Fibroblast of mammary gland (primary cell): ENCODE results near the gene SEZ6.

Source experiments
- DNase-seq: peaks from one replicate; pipeline ENCODE4 v3.0.0-alpha.2; 2010; ENCODE audit warnings: low read depth
- H3K4me3 ChIP-seq: 2 replicates; pipeline ENCODE4 v1.5.1; 2011; ENCODE audit warnings: low read depth, mild to moderate bottlenecking, low read length, moderate library complexity; ENCODE audit not compliant: control insufficient read depth
- TF ChIP-seq, protein P1 (sequence below): conservative IDR thresholded peaks from 2 replicates; pipeline ENCODE4 v1.5.1; 2011; ENCODE audit warnings: low read depth, low read length, inconsistent platforms; ENCODE audit not compliant: control insufficient read depth, insufficient read depth

SEZ6 gene

DNA sequence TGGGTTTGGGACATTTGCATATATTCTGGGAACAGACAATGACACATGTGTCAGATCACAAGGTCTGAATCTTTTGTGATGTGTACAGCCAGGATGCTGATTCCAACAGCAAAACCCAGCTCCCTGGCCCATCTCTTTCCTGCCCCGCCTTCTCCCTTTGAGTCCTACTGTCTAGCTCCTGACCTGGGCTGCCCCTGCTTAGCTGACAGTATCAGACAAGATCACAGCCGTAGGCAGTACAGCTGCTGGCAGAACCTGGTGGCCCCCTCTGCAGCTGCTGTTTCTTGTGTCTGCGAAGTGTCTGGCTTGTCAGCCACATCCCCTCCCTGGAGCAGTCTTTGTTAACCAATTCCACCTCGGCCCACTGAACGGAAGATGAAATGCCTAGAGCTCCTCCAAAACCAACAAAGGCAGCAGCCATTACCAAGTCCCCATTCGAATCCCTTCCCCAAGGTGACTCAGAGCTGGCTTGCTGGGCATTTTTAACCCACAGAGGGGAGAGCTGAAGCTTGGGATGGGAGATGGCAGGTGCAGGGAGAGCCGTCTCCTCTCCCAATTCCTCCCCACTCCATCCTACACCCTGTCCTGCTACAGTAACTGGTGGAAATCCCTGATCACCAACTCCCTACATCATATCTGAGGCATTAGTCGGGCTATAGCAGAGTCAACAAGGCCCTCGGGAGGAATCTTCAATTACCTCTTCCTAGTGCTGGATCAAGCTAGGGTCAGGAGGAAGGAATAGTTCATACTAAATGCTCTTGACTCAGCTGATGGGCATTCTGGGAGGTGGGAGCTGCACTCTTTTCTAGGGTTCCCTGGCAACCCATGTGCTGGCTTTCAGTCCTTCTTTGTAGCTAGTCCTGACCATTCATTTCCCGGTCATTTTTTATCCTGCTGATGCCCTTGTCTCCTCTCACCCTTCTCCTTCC is 42.9 kb upstream of the SEZ6 start:
- DNase-seq = no peak
- TF ChIP-seq, protein P1, sequence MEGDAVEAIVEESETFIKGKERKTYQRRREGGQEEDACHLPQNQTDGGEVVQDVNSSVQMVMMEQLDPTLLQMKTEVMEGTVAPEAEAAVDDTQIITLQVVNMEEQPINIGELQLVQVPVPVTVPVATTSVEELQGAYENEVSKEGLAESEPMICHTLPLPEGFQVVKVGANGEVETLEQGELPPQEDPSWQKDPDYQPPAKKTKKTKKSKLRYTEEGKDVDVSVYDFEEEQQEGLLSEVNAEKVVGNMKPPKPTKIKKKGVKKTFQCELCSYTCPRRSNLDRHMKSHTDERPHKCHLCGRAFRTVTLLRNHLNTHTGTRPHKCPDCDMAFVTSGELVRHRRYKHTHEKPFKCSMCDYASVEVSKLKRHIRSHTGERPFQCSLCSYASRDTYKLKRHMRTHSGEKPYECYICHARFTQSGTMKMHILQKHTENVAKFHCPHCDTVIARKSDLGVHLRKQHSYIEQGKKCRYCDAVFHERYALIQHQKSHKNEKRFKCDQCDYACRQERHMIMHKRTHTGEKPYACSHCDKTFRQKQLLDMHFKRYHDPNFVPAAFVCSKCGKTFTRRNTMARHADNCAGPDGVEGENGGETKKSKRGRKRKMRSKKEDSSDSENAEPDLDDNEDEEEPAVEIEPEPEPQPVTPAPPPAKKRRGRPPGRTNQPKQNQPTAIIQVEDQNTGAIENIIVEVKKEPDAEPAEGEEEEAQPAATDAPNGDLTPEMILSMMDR = no peak
- no peak overlapping the region for H3K4me3 ChIP-seq

DNA sequence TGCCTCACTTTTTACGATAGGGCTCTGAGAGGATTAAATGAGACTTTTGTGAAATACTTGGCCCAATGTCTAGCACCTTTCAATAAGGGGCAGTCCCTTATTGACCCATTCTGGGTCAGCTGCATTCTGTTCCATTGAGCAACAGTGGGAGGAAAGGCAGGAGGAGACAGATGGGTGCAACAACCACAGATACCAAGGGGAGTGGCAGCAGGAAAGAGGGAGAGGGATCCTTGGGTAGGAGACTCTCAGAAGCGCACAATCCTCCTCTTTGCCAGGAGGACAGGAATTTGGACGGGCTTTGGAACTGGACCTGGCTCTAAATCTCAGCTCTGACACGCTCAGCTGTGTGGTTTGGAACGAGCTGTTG is 40.6 kb upstream of the SEZ6 start:
- no peak overlapping the region for H3K4me3 ChIP-seq
- no peak for DNase-seq
- TF ChIP-seq, protein P1 = no peak

DNA sequence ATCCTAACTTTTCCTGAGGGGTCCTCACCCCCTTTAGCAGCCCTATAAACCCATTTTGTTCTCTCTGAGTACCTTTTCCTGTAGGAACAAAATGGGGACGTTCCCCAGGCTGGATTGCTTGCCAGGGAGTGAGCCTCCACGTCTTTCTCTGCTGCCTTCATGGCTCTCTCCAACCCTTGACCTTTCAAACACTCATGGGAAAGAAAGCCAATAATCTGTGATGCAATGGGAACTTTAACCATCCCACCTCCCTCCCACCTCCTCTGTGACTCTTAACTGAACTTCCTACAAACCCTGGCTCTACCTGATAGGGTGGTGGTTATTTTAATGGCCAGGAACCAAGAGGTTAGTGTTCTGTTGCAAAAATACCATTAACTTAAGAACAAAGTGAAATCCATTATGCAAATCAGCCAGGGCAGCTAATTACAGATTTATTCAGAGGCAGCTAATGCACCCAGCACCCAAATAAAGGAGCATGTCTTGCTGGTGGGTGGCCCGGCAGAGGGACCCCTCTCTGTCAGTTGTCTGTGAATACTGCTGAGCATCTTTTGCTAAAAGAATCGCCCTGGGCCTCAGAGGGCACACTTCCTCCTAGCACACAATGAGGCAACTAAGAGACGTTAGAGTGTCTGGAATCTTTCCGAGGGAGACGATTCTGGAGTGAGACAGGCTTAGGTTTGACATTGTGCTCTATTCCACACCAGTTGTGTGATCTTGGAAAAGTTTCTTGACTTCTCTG is 40.1 kb upstream of the SEZ6 start:
- TF ChIP-seq, protein P1 = no peak
- no peak for DNase-seq
- H3K4me3 ChIP-seq = no peak overlapping the region

DNA sequence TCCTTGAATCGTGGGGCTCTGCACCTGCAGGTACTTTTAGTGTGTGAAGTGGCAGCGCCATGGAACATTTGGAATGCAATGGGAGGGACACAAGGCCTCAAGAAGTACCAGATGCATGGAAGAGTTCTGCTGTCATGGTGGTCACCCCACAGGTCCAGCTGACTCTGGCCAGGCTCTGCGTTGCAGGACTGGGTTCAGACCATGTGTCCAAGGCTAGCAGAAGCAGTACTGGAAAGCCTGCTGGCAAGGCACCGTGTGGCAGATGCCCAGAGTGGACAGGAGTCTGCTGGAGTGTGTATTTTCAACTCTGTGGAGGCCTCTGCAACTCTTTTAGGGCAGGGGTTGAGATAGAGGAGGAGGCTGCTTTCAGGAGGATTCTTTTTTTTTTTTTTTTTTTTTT is 39.2 kb upstream of the SEZ6 start:
- TF ChIP-seq, protein P1 = no peak
- no peak overlapping the region for H3K4me3 ChIP-seq
- no peak for DNase-seq

DNA sequence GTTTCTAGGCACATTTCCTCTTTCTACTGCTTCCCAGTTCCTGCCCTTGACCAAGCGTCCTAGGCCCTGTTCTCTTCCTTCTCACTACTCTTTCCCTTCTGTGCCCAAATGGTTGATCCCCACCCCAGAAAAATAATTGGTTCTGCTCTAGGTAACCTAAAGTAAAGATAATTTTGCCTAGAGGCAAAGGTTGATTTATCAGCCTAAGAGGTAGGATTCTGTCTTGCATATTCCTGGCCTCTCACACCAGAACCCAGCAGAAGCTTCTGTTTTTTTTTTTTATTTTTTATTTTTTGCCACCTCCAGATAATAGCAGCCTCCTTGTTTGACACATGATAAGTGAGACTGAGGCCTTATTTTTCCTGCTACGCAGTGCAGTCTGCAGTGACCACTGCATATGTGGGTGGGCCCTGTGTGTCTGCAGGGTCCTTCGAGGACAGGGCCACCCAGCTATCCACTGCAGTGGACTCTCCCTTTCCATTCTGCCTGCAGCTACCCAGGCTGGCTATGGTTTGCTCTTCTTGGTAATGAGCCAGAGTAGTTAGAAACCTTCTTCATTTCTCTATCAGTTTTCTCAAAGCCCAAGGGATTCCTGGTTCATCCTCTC is 37.8 kb upstream of the SEZ6 start:
- TF ChIP-seq, protein P1 = no peak
- H3K4me3 ChIP-seq = no peak overlapping the region
- no peak for DNase-seq

DNA sequence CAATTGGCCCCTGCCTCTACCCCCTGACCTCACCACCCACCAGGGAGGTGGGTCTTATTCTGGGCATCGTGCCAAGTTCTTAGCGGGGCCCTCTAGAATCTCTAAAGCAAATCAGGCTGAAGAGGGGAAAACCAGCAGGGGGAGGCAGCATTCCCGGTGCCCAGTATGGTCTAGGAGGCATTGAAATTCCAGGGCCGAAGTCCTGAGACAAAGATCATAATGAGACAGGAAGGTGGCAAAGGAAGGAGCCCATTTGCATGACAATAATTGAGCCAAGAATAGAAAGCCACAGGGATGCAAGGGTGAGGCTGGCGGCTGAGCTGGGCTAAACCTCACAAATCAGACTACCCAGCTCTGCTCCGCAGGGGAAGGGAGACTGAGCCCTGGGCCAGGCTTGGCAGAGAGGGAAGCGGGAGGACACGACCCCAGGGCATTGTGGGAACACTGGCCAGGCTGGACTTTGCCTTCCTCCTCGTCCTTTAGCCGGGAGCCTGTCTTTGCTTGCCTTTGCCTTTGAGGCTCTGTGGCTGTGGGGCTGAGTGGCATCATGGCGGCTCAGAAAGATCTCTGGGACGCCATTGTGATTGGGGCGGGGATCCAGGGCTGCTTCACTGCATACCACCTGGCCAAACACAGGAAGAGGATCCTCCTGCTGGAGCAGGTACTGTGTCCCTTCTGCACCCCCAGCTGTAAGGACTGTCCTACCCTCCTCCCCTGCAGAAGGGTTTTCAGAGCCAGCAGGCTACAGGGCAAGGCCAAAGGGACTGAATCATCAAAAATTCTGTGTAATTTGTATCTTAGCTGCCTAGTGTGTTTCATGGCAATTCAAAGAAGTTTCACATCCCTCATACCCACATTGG is 37.1 kb upstream of the SEZ6 start, which contains the start of gene PIPOX:
PIPOX (plus strand) TSS at position 463 of the 860 bp plus-strand sequence; CDS start at position 548, 85 bp downstream.
- TF ChIP-seq, protein P1 = no peak
- peak; percentile 19 for DNase-seq
- H3K4me3 ChIP-seq = no peak within 1 kb of the TSS
